ENCODE results near the gene RTP3.

- no peak for TF ChIP-seq CTCF (IDR thresholded peaks at IDR 0.05)
- TF ChIP-seq POLR2A (IDR thresholded peaks at IDR 0.05) = no peak
These were observed 20.0 kb upstream of the RTP3 start for GRCh38 chr3:46477756-46478155.
